Measurements from ENCODE around the gene MAGEA4.

DNA sequence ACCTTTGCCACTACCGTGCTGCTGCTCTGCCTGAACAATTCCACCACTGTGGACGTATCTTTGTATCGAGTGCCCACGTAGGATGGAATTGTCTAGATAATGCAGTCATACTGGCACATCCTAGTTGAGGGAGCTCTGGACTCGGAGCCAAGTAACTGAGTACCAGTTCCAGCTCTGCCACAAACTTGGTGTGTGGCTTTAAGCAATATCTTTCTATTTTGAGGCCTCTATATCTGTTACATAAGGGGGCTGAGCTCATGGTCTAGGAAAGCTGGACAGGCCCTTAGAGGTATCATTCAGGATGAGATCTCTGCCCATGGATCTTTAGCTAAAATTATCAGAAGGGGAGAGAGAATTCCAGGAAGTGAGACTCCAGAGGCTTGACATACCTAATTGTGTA, 49.3 kb downstream of the MAGEA4 start:
- TF ChIP-seq, protein P1, sequence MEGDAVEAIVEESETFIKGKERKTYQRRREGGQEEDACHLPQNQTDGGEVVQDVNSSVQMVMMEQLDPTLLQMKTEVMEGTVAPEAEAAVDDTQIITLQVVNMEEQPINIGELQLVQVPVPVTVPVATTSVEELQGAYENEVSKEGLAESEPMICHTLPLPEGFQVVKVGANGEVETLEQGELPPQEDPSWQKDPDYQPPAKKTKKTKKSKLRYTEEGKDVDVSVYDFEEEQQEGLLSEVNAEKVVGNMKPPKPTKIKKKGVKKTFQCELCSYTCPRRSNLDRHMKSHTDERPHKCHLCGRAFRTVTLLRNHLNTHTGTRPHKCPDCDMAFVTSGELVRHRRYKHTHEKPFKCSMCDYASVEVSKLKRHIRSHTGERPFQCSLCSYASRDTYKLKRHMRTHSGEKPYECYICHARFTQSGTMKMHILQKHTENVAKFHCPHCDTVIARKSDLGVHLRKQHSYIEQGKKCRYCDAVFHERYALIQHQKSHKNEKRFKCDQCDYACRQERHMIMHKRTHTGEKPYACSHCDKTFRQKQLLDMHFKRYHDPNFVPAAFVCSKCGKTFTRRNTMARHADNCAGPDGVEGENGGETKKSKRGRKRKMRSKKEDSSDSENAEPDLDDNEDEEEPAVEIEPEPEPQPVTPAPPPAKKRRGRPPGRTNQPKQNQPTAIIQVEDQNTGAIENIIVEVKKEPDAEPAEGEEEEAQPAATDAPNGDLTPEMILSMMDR (IDR thresholded peaks at IDR 0.05; ENCODE audit: poor library complexity): no peak
- TF ChIP-seq EZH2 (IDR thresholded peaks at IDR 0.05; ENCODE audit: borderline replicate concordance): no peak
- TF ChIP-seq EZH2phosphoT487 (IDR thresholded peaks at IDR 0.05; ENCODE audit: low read depth, severe bottlenecking, unreplicated experiment): no peak
